ENCODE measurements around the gene COLEC12.

The COLEC12 gene

GRCh38 chr18:382423-382984, 118.0 kb downstream of the COLEC12 start:
- no peak for ATAC-seq
- TF ChIP-seq, protein P1, sequence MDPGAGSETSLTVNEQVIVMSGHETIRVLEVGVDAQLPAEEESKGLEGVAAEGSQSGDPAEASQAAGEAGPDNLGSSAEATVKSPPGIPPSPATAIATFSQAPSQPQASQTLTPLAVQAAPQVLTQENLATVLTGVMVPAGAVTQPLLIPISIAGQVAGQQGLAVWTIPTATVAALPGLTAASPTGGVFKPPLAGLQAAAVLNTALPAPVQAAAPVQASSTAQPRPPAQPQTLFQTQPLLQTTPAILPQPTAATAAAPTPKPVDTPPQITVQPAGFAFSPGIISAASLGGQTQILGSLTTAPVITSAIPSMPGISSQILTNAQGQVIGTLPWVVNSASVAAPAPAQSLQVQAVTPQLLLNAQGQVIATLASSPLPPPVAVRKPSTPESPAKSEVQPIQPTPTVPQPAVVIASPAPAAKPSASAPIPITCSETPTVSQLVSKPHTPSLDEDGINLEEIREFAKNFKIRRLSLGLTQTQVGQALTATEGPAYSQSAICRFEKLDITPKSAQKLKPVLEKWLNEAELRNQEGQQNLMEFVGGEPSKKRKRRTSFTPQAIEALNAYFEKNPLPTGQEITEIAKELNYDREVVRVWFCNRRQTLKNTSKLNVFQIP (CRISPR knock-in tag; IDR thresholded peaks at IDR 0.05; ENCODE audit: borderline replicate concordance, low read depth): no peak

DNA sequence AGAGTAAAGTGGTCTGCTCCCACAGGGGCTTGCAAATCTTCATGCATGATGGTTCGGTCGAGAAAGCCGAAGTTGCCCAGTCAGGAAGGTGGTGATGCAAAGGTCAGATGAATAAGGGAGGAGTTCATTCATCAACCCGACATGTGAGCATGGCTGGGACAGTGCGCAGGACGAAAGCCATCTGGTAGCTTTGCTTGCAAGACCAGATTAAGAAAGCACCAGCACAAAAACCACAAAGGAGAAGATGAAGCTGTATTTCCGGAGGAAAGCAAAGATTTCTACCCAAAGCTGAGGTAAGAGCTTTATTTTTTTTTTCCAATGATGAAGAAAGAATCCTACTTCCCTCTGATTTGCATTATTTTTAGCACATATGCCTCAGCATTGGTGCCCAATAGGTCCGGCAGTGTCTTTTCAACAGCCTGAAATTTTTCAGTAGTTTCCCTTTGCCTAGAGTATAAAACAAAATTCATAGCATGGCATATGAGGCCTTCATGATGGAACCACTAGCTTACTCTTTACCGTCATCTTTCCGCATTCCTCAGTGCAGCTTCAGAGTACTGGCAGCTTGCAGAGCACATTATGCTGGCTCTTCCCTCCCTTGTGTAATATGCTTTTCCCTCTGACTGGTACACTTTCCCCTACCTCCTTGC, 120.7 kb downstream of the COLEC12 start:
- TF ChIP-seq, protein P2, sequence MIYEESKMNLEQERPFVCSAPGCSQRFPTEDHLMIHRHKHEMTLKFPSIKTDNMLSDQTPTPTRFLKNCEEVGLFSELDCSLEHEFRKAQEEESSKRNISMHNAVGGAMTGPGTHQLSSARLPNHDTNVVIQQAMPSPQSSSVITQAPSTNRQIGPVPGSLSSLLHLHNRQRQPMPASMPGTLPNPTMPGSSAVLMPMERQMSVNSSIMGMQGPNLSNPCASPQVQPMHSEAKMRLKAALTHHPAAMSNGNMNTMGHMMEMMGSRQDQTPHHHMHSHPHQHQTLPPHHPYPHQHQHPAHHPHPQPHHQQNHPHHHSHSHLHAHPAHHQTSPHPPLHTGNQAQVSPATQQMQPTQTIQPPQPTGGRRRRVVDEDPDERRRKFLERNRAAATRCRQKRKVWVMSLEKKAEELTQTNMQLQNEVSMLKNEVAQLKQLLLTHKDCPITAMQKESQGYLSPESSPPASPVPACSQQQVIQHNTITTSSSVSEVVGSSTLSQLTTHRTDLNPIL (CRISPR knock-in tag; IDR thresholded peaks at IDR 0.05; ENCODE audit: low read depth): no peak
- no peak for TF ChIP-seq ZFP30 (CRISPR knock-in tag; IDR thresholded peaks at IDR 0.05)
- TF ChIP-seq, protein P3, sequence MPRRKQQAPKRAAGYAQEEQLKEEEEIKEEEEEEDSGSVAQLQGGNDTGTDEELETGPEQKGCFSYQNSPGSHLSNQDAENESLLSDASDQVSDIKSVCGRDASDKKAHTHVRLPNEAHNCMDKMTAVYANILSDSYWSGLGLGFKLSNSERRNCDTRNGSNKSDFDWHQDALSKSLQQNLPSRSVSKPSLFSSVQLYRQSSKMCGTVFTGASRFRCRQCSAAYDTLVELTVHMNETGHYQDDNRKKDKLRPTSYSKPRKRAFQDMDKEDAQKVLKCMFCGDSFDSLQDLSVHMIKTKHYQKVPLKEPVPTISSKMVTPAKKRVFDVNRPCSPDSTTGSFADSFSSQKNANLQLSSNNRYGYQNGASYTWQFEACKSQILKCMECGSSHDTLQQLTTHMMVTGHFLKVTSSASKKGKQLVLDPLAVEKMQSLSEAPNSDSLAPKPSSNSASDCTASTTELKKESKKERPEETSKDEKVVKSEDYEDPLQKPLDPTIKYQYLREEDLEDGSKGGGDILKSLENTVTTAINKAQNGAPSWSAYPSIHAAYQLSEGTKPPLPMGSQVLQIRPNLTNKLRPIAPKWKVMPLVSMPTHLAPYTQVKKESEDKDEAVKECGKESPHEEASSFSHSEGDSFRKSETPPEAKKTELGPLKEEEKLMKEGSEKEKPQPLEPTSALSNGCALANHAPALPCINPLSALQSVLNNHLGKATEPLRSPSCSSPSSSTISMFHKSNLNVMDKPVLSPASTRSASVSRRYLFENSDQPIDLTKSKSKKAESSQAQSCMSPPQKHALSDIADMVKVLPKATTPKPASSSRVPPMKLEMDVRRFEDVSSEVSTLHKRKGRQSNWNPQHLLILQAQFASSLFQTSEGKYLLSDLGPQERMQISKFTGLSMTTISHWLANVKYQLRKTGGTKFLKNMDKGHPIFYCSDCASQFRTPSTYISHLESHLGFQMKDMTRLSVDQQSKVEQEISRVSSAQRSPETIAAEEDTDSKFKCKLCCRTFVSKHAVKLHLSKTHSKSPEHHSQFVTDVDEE (CRISPR knock-in tag; IDR thresholded peaks at IDR 0.05): no peak
- TF ChIP-seq BACH2 (CRISPR knock-in tag; IDR thresholded peaks at IDR 0.05; ENCODE audit: borderline replicate concordance): no peak
- no peak for TF ChIP-seq PATZ1 (CRISPR knock-in tag; IDR thresholded peaks at IDR 0.05; ENCODE audit: borderline replicate concordance)
- TF ChIP-seq SNAI2 (CRISPR knock-in tag; IDR thresholded peaks at IDR 0.05): no peak
- no peak for TF ChIP-seq TOX (CRISPR knock-in tag; IDR thresholded peaks at IDR 0.05; ENCODE audit: borderline replicate concordance)
- no peak for TF ChIP-seq ISL1 (CRISPR knock-in tag; IDR thresholded peaks at IDR 0.05)
- TF ChIP-seq CSDC2 (CRISPR knock-in tag; IDR thresholded peaks at IDR 0.05): no peak
- no peak for TF ChIP-seq ZNF70 (CRISPR knock-in tag; IDR thresholded peaks at IDR 0.05)
- no peak for TF ChIP-seq ZNF565 (CRISPR knock-in tag; conservative IDR thresholded peaks at IDR 0.05; ENCODE audit: low read depth)
- no peak for TF ChIP-seq PPARA (CRISPR knock-in tag; IDR thresholded peaks at IDR 0.05; ENCODE audit: borderline replicate concordance)
- no peak for TF ChIP-seq ZNF8 (CRISPR knock-in tag; IDR thresholded peaks at IDR 0.05)
- no peak for TF ChIP-seq TCF4 (CRISPR knock-in tag; IDR thresholded peaks at IDR 0.05; ENCODE audit: borderline replicate concordance)
- TF ChIP-seq ZC3H10 (CRISPR knock-in tag; IDR thresholded peaks at IDR 0.05): no peak
- TF ChIP-seq, protein P1 (CRISPR knock-in tag; IDR thresholded peaks at IDR 0.05; ENCODE audit: borderline replicate concordance, low read depth): no peak
- ATAC-seq: no peak

GRCh38 chr18:378079-378478, 122.4 kb downstream of the COLEC12 start:
- no peak for ATAC-seq

More at GRCh38 chr18:378079-378478, 122.4 kb downstream of the COLEC12 start:
- TF ChIP-seq, protein P2 (CRISPR knock-in tag; IDR thresholded peaks at IDR 0.05; ENCODE audit: low read depth): no peak
- TF ChIP-seq ESRRG (CRISPR knock-in tag; IDR thresholded peaks at IDR 0.05) (no peak), ZNF70 (CRISPR knock-in tag; IDR thresholded peaks at IDR 0.05) (no peak), ZFP3 (CRISPR knock-in tag; IDR thresholded peaks at IDR 0.05) (no peak)
- TF ChIP-seq, protein P1 (CRISPR knock-in tag; IDR thresholded peaks at IDR 0.05; ENCODE audit: borderline replicate concordance, low read depth): no peak

All from SK-N-SH treated with all-trans-retinoic acid at 6 μM for 48 hours (cell line).